ENCODE data around the gene USB1.

Gene USB1

GRCh38 chr16:58040945-58041627 lies 39.9 kb downstream of the USB1 start:
- in situ Hi-C loops (cut with MboI; ENCODE audit: low pct_unique_long_range_greater_than_20kb, low sequenced_read_pairs) = no loop called here

GRCh38 chr16:58041628-58041955 lies 40.4 kb downstream of the USB1 start:
- no peak for DNase-seq
- in situ Hi-C loops (cut with MboI; ENCODE audit: low pct_unique_long_range_greater_than_20kb, low sequenced_read_pairs) = no loop called here

More at GRCh38 chr16:58040945-58041627, 39.9 kb downstream of the USB1 start:
- DNase-seq = no peak

GRCh38 chr16:58042001-58042885 lies 41.0 kb downstream of the USB1 start:
- in situ Hi-C loops (cut with MboI; ENCODE audit: low pct_unique_long_range_greater_than_20kb, low sequenced_read_pairs) = no loop called here
- no peak for DNase-seq

- DNase-seq = no peak
- in situ Hi-C loops (cut with MboI; ENCODE audit: low pct_unique_long_range_greater_than_20kb, low sequenced_read_pairs) = no loop called here
These were observed 41.8 kb downstream of the USB1 start for GRCh38 chr16:58042886-58043515.

- no peak for DNase-seq
- in situ Hi-C loops (cut with MboI; ENCODE audit: low pct_unique_long_range_greater_than_20kb, low sequenced_read_pairs) = no loop called here
These were observed 42.5 kb downstream of the USB1 start for GRCh38 chr16:58043571-58044155.

GRCh38 chr16:58044266-58045019 lies 43.2 kb downstream of the USB1 start:
- DNase-seq = no peak
- in situ Hi-C loops (cut with MboI; ENCODE audit: low pct_unique_long_range_greater_than_20kb, low sequenced_read_pairs) = no loop called here

- in situ Hi-C loops (cut with MboI; ENCODE audit: low pct_unique_long_range_greater_than_20kb, low sequenced_read_pairs) = no loop called here
- DNase-seq = no peak
These were observed 43.9 kb downstream of the USB1 start for GRCh38 chr16:58045096-58045495.

- peak; percentile 65 for DNase-seq
- in situ Hi-C loops (cut with MboI; ENCODE audit: low pct_unique_long_range_greater_than_20kb, low sequenced_read_pairs) = no loop called here
These were observed 45.1 kb downstream of the USB1 start for GRCh38 chr16:58046054-58046881.

GRCh38 chr16:58046936-58047335 lies 45.7 kb downstream of the USB1 start:
- in situ Hi-C loops (cut with MboI; ENCODE audit: low pct_unique_long_range_greater_than_20kb, low sequenced_read_pairs) = no loop called here
- no peak for DNase-seq

GRCh38 chr16:58047557-58048348 lies 46.5 kb downstream of the USB1 start:
- no peak for DNase-seq
- in situ Hi-C loops (cut with MboI; ENCODE audit: low pct_unique_long_range_greater_than_20kb, low sequenced_read_pairs) = no loop called here

- in situ Hi-C loops (cut with MboI; ENCODE audit: low pct_unique_long_range_greater_than_20kb, low sequenced_read_pairs) = no loop called here
- no peak for DNase-seq
These were observed 47.5 kb downstream of the USB1 start for GRCh38 chr16:58048494-58049231.

GRCh38 chr16:58049232-58050185 lies 48.3 kb downstream of the USB1 start:
- DNase-seq = no peak
- in situ Hi-C loops (cut with MboI; ENCODE audit: low pct_unique_long_range_greater_than_20kb, low sequenced_read_pairs) = no loop called here

GRCh38 chr16:58051296-58051695 lies 50.1 kb downstream of the USB1 start:
- in situ Hi-C loops (cut with MboI; ENCODE audit: low pct_unique_long_range_greater_than_20kb, low sequenced_read_pairs) = no loop called here

GRCh38 chr16:58051821-58052603 lies 50.8 kb downstream of the USB1 start:
- in situ Hi-C loops (cut with MboI; ENCODE audit: low pct_unique_long_range_greater_than_20kb, low sequenced_read_pairs) = no loop called here
- DNase-seq = no peak

More at GRCh38 chr16:58051296-58051695, 50.1 kb downstream of the USB1 start:
- no peak for DNase-seq

GRCh38 chr16:58053682-58054005 lies 52.4 kb downstream of the USB1 start:
- DNase-seq = no peak
- in situ Hi-C loops (cut with MboI; ENCODE audit: low pct_unique_long_range_greater_than_20kb, low sequenced_read_pairs) = no loop called here

All from KBM-7 (cell line).